ENCODE data around the gene ZSCAN32.

- no peak for TF ChIP-seq CTCF (IDR thresholded peaks at IDR 0.05; ENCODE audit: insufficient read depth, low read length, poor library complexity, severe bottlenecking)
- no peak for TF ChIP-seq EZH2phosphoT487 (conservative IDR thresholded peaks at IDR 0.05; ENCODE audit: low read length)
These were observed 52.1 kb downstream of the ZSCAN32 start for GRCh38 chr16:3348547-3349167.

All from SU-DHL-6 (cell line).